MM.1S (cell line): ENCODE data around the gene TRUB2.

Experiments used
- EZH2 ChIP-seq: fragments of 300-600 bp; sonication (generic); optimal IDR thresholded peaks from 2 replicates; pipeline ENCODE3; 2017; ENCODE audit warnings: low read depth, mild to moderate bottlenecking, antibody characterized with exemption, low read length, mixed read lengths
- EZH2phosphoT487 ChIP-seq: fragments of 300-600 bp; sonication (generic); IDR thresholded peaks from 2 replicates; pipeline ENCODE4 v1.6.1; 2018; ENCODE audit warnings: antibody characterized with exemption, low read length
- TF ChIP-seq, protein P1 (sequence below): fragments of 300-600 bp; sonication (generic); IDR thresholded peaks from 2 replicates; pipeline ENCODE4 v1.5.1; 2016; ENCODE audit warnings: antibody characterized with exemption, low read length, mixed read lengths

DNA sequence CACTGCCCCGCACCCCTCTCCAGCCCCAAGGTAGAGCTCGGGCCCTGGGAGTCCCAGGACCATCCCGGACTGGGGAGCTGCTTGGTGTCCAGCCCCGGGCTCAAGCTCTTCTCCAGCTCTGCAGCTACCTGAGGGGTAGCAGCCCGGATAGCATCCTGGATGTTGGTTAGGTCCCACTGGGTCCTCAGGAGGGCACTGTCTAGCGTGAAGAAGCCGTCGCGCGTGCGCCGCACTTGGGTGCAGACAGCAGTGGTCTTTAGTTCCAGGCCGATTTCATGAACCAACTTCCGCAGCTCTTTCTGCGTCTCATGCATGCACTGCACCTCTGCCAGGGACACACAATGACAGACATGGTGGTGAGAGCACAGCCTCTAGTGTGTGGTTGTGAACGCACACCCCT, 12.7 kb downstream of the TRUB2 start:
- TF ChIP-seq, protein P1, sequence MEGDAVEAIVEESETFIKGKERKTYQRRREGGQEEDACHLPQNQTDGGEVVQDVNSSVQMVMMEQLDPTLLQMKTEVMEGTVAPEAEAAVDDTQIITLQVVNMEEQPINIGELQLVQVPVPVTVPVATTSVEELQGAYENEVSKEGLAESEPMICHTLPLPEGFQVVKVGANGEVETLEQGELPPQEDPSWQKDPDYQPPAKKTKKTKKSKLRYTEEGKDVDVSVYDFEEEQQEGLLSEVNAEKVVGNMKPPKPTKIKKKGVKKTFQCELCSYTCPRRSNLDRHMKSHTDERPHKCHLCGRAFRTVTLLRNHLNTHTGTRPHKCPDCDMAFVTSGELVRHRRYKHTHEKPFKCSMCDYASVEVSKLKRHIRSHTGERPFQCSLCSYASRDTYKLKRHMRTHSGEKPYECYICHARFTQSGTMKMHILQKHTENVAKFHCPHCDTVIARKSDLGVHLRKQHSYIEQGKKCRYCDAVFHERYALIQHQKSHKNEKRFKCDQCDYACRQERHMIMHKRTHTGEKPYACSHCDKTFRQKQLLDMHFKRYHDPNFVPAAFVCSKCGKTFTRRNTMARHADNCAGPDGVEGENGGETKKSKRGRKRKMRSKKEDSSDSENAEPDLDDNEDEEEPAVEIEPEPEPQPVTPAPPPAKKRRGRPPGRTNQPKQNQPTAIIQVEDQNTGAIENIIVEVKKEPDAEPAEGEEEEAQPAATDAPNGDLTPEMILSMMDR, result no peak
- TF ChIP-seq EZH2 (no peak), EZH2phosphoT487 (no peak)
